Subcutaneous abdominal adipose tissue (tissue), 5 donors: ENCODE data around the gene TMEM232.

Source experiments
- H3K27ac ChIP-seq: one replicate; pipeline ENCODE4 v1.7.0; 2013; ENCODE audit warnings: low read depth, mild to moderate bottlenecking, inconsistent platforms, low read length, moderate library complexity
- H3K27me3 ChIP-seq, 5 donors: one replicate each; pipeline ENCODE4 v1.7.0; 2013; ENCODE audit warnings: low read length in 5 of 5, inconsistent platforms in 1 of 5; ENCODE audit not compliant: control insufficient read depth in 5 of 5, insufficient read depth in 4 of 5
- H3K36me3 ChIP-seq, 5 donors: one replicate each; pipeline ENCODE4 v1.7.0; 2013; ENCODE audit warnings: low read length in 5 of 5; ENCODE audit not compliant: control insufficient read depth in 5 of 5, insufficient read depth in 5 of 5
- H3K4me1 ChIP-seq, 5 donors: one replicate each; pipeline ENCODE4 v1.7.0; 2013; ENCODE audit warnings: low read length in 5 of 5, mild to moderate bottlenecking in 3 of 5, moderate library complexity in 1 of 5; ENCODE audit not compliant: control insufficient read depth in 5 of 5, insufficient read depth in 5 of 5
- H3K4me3 ChIP-seq, 5 donors: one replicate each; pipeline ENCODE4 v1.7.0; 2013; ENCODE audit warnings: low read length in 5 of 5, low read depth in 1 of 5
- H3K9ac ChIP-seq, 5 donors: one replicate each; pipeline ENCODE4 v1.7.0; 2013; ENCODE audit warnings: low read length in 5 of 5, mild to moderate bottlenecking in 4 of 5, moderate library complexity in 3 of 5
- H3K9me3 ChIP-seq, 5 donors: one replicate each; pipeline ENCODE4 v1.7.0; 2013; ENCODE audit warnings: low read length in 5 of 5; ENCODE audit not compliant: control insufficient read depth in 5 of 5
- donor health status: healthy.
- donor health status: healthy.
- donor health status: healthy.
- donor health status: healthy.
- donor health status: healthy.

Gene TMEM232

DNA sequence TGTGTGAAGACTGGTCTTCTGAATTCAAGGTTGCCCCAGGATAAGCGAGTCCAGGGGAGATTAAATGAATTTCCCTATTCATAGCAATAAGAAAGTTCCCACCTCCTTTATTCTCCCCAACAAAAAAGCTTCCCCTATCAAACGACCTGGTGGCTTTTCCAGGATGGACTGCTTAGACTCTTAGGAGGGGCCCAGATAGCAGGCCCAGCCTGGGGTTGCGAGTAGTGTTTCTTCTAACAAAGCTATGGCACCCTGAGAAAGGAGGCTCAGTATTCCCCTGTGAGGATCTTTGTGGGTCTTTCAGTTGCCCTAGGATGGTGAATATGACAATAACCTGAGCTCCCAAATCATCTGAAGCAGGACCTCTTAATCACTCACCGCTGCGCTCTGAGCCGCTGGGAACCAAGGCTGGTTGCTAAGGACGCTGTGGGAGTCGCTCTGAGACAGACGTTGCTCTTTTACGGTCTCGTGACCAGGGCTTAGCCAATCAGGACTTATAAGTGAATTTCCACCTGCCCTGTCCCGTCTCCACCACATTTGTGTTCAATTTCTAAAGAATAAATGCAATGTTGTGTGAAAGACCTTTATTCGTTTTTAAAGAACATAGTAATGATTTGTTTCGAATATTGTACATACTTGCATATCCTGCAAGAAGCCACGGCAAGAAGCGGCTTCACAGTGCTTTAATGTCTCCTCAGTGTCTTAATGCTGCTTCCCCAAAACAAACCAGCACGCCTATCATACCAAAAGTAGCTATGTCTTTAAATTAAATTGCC, at the start of gene TMEM232:
Gene TMEM232, minus strand, starts transcription at position 423 of the 776 bp plus-strand sequence. CDS start 59,319 bp downstream, outside the sequence.
- H3K27ac ChIP-seq: no peak within 1 kb of the TSS
- H3K9ac ChIP-seq: peak within 1 kb of the TSS in 4 of 5 donors; percentile 4 to 52 (median 28)
- H3K4me3 ChIP-seq: peak within 1 kb of the TSS; percentile 57 to 82 (median 70)
- no peaks in the 10 kb centered on the region for H3K9me3 ChIP-seq
- no peaks in the 10 kb centered on the region for H3K36me3 ChIP-seq
- peaks cover 0 to 8% (median 3%) of the 10 kb centered on the region in 5 donors for H3K4me1 ChIP-seq
- H3K27me3 ChIP-seq: no peaks in the 10 kb centered on the region

GRCh38 chr5:110770286-110770685, 43.8 kb upstream of the TMEM232 start:
- H3K9me3 ChIP-seq: peaks cover 0 to 4% (median 0%) of the 10 kb centered on the region in 5 donors
- no peak overlapping the region for H3K9ac ChIP-seq
- H3K36me3 ChIP-seq: no peaks in the 10 kb centered on the region
- H3K27me3 ChIP-seq: no peaks in the 10 kb centered on the region
- H3K4me1 ChIP-seq: peaks cover 0 to 3% (median 0%) of the 10 kb centered on the region in 5 donors
- H3K4me3 ChIP-seq: no peak overlapping the region
- no peak overlapping the region for H3K27ac ChIP-seq

DNA sequence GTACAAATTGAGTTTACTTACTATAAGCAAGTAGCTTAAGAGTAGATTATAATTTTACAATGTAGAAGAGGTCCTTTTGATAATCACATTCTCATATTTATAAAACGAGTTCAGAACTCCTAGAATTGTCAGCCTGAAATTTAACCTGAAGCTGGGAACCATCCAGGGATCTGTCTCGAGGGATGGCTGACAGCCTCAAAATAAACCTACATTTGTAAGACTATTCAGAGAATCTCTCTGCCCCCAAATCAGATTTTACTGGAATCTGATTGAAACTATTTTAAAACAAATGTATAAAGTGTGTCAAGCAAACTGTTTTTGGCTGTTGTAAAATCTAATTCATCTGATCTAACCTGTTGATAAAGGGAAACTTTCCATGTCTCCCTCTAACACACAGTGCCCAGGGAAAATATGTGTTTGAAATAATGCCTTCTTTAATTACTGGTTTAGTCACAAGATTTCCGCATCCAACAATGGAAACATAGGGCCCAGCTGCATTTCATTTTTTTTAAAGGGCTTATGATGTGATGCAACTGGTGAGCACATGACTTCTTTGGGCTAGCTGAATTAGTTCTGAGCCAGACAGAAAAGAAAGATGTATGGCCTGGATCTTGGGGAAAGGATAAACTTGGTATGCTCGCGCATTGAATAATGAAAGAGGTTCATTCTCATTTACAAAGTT, 42.7 kb upstream of the TMEM232 start:
- Histone ChIP-seq H3K4me1 (peaks cover 0 to 8% (median 0%) of the 10 kb centered on the region in 5 donors), H3K27ac (no peak overlapping the region), H3K27me3 (no peaks in the 10 kb centered on the region), H3K4me3 (no peak overlapping the region), H3K36me3 (no peaks in the 10 kb centered on the region), H3K9ac (no peak overlapping the region), H3K9me3 (peaks cover 0 to 2% (median 0%) of the 10 kb centered on the region in 5 donors)

GRCh38 chr5:110768138-110768860, 41.8 kb upstream of the TMEM232 start:
- H3K27ac ChIP-seq: no peak overlapping the region
- H3K36me3 ChIP-seq: no peaks in the 10 kb centered on the region
- H3K9me3 ChIP-seq: no peaks in the 10 kb centered on the region
- no peaks in the 10 kb centered on the region for H3K27me3 ChIP-seq
- H3K4me1 ChIP-seq: peaks cover 0 to 8% (median 0%) of the 10 kb centered on the region in 5 donors
- H3K9ac ChIP-seq: no peak overlapping the region
- no peak overlapping the region for H3K4me3 ChIP-seq

GRCh38 chr5:110760158-110760557, 33.7 kb upstream of the TMEM232 start:
- Histone ChIP-seq H3K4me3 (no peak overlapping the region), H3K27me3 (no peaks in the 10 kb centered on the region), H3K4me1 (peaks cover 0 to 13% (median 0%) of the 10 kb centered on the region in 5 donors), H3K9ac (no peak overlapping the region), H3K27ac (no peak overlapping the region), H3K9me3 (no peaks in the 10 kb centered on the region), H3K36me3 (peaks cover 27 to 62% (median 31%) of the 10 kb centered on the region in 5 donors)

DNA sequence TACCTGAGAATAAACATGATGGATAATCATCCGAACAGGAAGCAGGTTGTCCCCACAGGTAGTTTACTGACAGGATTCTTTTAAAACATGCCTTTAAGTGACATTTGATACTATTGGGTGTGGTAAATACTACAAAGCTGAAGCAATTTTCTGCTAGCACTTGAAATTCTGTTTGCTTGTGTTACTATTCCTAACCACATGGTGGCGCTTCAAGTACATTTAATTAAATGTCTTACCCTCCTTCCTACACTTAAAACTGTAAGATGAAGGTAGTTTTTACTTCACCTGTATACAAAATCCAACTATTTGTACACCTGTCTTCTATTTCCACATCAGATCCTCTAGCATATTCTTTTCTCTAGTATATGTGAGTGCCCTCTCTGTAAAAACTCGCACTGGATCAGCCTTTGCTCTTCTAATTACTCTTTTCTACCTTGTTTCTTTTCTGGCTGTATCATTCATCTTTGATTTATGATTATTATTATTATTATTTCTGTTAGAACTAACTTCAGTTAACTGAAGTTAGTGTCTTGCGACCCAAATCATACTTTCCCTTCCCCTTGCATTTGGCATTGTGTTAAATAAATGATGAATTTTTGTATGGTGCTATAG, 30.8 kb upstream of the TMEM232 start:
- no peaks in the 10 kb centered on the region for H3K9me3 ChIP-seq
- H3K9ac ChIP-seq: no peak overlapping the region
- no peaks in the 10 kb centered on the region for H3K27me3 ChIP-seq
- no peak overlapping the region for H3K4me3 ChIP-seq
- peaks cover 0 to 9% (median 0%) of the 10 kb centered on the region in 5 donors for H3K4me1 ChIP-seq
- H3K36me3 ChIP-seq: peaks cover 24 to 66% (median 26%) of the 10 kb centered on the region in 5 donors
- no peak overlapping the region for H3K27ac ChIP-seq

DNA sequence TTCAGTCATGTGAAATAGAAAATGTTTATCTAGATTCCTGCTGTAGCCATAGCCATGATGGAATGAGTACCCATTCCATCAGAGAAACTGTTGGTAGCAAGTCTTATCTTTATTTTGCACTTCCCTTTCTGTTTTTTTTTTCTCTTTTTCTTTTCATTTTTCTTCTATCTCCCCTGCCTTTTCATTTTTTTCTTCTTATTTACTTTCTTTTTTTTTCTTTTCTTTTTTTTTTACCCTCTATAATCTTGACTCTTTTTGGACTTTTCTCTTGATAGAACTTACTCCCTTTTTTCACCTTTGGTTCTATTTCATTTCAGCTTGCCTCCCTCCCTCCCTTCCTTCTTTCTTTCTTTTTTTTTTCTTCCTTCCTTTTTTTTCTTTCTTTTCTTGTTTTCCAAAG, 27.7 kb upstream of the TMEM232 start:
- H3K4me1 ChIP-seq: no peaks in the 10 kb centered on the region
- peaks cover 12 to 53% (median 22%) of the 10 kb centered on the region in 5 donors for H3K36me3 ChIP-seq
- no peaks in the 10 kb centered on the region for H3K9me3 ChIP-seq
- no peaks in the 10 kb centered on the region for H3K27me3 ChIP-seq
- H3K4me3 ChIP-seq: no peak overlapping the region
- H3K27ac ChIP-seq: no peak overlapping the region
- H3K9ac ChIP-seq: no peak overlapping the region

DNA sequence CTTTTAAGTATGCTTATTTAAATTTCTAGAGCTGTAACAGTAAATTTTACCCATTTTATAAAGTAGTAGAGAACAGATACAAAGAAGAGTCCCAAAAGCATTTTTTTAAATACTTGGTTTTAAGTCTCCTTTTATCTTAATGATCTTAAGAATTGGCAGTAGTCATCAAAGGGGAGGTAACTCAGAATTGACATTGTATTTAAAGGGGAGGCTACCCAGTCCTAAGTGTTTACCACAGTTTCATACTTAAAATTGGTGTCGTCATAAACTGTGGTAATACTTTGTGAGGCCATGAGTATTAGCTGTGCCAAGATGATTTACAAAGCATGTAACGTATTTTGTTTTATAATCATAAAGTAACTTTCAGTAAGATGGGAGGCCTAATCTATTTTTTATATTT, 27.1 kb upstream of the TMEM232 start:
- H3K27ac ChIP-seq: no peak overlapping the region
- H3K9ac ChIP-seq: no peak overlapping the region
- H3K9me3 ChIP-seq: no peaks in the 10 kb centered on the region
- H3K27me3 ChIP-seq: no peaks in the 10 kb centered on the region
- no peaks in the 10 kb centered on the region for H3K4me1 ChIP-seq
- H3K4me3 ChIP-seq: no peak overlapping the region
- peaks cover 16 to 56% (median 28%) of the 10 kb centered on the region in 5 donors for H3K36me3 ChIP-seq

- Histone ChIP-seq H3K27ac (no peak overlapping the region), H3K4me3 (no peak overlapping the region), H3K9me3 (no peaks in the 10 kb centered on the region), H3K9ac (no peak overlapping the region), H3K4me1 (no peaks in the 10 kb centered on the region), H3K27me3 (no peaks in the 10 kb centered on the region), H3K36me3 (peaks cover 21 to 57% (median 34%) of the 10 kb centered on the region in 5 donors)
These were observed 26.5 kb upstream of the TMEM232 start for GRCh38 chr5:110752953-110753352.
